NCI-H1417 (cell line): ENCODE measurements around the gene LRMDA.
"Not testable (repeated sequence)": the region's sequence is repeated elsewhere in the genome, so short reads cannot be mapped to it uniquely, and the experiment has no call there.

Experiments
- DNase-seq, 3 experiments: peaks; one replicate each; lab custom pipeline; 2025; lab: John Stamatoyannopoulos, UW

Gene LRMDA

GRCh38 chr10:76492678-76493472 lies 1061.5 kb downstream of the LRMDA start:
- no peak for DNase-seq

GRCh38 chr10:76497666-76498065 lies 1066.2 kb downstream of the LRMDA start:
- DNase-seq, result no peak

GRCh38 chr10:76504823-76505222 lies 1073.4 kb downstream of the LRMDA start:
- no peak for DNase-seq

GRCh38 chr10:76509446-76509845 lies 1078.0 kb downstream of the LRMDA start:
- DNase-seq, result no peak

- no peak for DNase-seq
Measured at GRCh38 chr10:76514321-76514720, 1082.9 kb downstream of the LRMDA start.

- no peak for DNase-seq
Measured at GRCh38 chr10:76514869-76515268, 1083.4 kb downstream of the LRMDA start.

GRCh38 chr10:76522547-76522946 lies 1091.1 kb downstream of the LRMDA start:
- no peak for DNase-seq

- no peak for DNase-seq
Measured at GRCh38 chr10:76523246-76523645, 1091.8 kb downstream of the LRMDA start.

GRCh38 chr10:76523791-76524351 lies 1092.4 kb downstream of the LRMDA start:
- no peak for DNase-seq

- not testable (repeated sequence) for DNase-seq
Measured at GRCh38 chr10:76526833-76527232, 1095.4 kb downstream of the LRMDA start.

- DNase-seq, result peak in 2 of 3 experiments; percentile 8 to 18
Measured at GRCh38 chr10:76540331-76540730, 1108.9 kb downstream of the LRMDA start.

GRCh38 chr10:76540786-76541185 lies 1109.4 kb downstream of the LRMDA start:
- no peak for DNase-seq

- DNase-seq, result no peak
Measured at GRCh38 chr10:76541852-76542251, 1110.4 kb downstream of the LRMDA start.

- no peak for DNase-seq
Measured at GRCh38 chr10:76542307-76542930, 1111.0 kb downstream of the LRMDA start.

GRCh38 chr10:76543655-76544054 lies 1112.2 kb downstream of the LRMDA start:
- DNase-seq, result no peak

GRCh38 chr10:76544789-76545188 lies 1113.4 kb downstream of the LRMDA start:
- no peak for DNase-seq

GRCh38 chr10:76546411-76546810 lies 1115.0 kb downstream of the LRMDA start:
- peak; percentile 5 to 58 (median 31) for DNase-seq

- peak; percentile 64 to 90 (median 81) for DNase-seq
Measured at GRCh38 chr10:76547352-76547972, 1116.0 kb downstream of the LRMDA start.

GRCh38 chr10:76548716-76549115 lies 1117.3 kb downstream of the LRMDA start:
- no peak for DNase-seq

GRCh38 chr10:76549171-76549570 lies 1117.7 kb downstream of the LRMDA start:
- DNase-seq, result no peak

GRCh38 chr10:76550806-76551205 lies 1119.4 kb downstream of the LRMDA start:
- no peak for DNase-seq

- DNase-seq, result no peak
Measured at GRCh38 chr10:76552091-76552873, 1120.9 kb downstream of the LRMDA start.
